NB4 (cell line): Measurements from ENCODE around the gene RAI14.

Experiments used
- POLR2A ChIP-seq: IDR thresholded peaks from 2 replicates; pipeline ENCODE4 v1.6.1; 2011; ENCODE audit warnings: mild to moderate bottlenecking; ENCODE audit not compliant: insufficient read length; ENCODE audit errors: extremely low read depth
- TF ChIP-seq, protein P1 (sequence below): IDR thresholded peaks from one replicate; pipeline ENCODE4 v1.5.1; 2012; ENCODE audit warnings: low read depth, low read length

GRCh38 chr5:34765662-34766061 is 109.5 kb downstream of the RAI14 start:
- TF ChIP-seq, protein P1, sequence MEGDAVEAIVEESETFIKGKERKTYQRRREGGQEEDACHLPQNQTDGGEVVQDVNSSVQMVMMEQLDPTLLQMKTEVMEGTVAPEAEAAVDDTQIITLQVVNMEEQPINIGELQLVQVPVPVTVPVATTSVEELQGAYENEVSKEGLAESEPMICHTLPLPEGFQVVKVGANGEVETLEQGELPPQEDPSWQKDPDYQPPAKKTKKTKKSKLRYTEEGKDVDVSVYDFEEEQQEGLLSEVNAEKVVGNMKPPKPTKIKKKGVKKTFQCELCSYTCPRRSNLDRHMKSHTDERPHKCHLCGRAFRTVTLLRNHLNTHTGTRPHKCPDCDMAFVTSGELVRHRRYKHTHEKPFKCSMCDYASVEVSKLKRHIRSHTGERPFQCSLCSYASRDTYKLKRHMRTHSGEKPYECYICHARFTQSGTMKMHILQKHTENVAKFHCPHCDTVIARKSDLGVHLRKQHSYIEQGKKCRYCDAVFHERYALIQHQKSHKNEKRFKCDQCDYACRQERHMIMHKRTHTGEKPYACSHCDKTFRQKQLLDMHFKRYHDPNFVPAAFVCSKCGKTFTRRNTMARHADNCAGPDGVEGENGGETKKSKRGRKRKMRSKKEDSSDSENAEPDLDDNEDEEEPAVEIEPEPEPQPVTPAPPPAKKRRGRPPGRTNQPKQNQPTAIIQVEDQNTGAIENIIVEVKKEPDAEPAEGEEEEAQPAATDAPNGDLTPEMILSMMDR: no peak
- no peak for TF ChIP-seq POLR2A
